Measurements from ENCODE around the gene THRA.

The THRA gene

DNA sequence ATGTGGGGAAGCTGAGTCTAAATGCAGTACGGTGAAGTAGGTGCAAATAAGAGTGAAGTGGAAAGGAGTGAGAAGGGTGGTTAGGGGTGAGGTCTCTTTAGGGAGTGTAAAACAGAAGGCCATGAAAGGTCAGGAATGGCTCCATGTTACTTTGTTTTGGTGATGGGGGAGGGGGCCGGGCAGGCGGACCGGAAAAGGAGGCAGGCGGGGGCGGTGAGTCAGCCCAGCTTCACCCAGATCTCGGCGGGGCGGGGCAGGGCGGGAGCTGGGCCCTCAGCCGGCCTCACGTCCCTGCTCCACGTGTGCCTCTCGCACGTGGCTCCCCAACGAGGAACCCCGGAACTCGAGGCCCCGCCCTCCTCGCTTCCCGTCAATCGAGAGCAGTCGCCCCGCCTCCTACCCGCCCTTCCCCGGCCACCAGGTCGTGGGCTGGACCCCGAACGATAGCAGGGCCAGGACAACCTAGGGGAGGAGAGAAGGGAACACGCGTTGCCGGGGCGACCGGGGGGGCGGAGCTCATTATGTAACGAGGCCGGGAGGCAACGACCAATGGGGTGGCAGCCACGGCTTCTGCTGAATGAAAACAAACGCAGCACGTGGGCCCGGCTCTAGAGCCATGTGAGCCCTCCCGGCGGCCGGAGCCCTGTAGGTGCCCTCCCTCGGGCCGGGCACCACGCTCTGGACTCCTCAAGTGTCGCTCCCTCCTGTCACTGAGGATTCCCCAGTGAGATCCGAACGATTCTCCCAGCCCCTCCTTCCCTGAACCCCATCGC, 36.3 kb downstream of the THRA start:
- DNase-seq (ENCODE audit: low spot score) = peak; percentile 96

DNA sequence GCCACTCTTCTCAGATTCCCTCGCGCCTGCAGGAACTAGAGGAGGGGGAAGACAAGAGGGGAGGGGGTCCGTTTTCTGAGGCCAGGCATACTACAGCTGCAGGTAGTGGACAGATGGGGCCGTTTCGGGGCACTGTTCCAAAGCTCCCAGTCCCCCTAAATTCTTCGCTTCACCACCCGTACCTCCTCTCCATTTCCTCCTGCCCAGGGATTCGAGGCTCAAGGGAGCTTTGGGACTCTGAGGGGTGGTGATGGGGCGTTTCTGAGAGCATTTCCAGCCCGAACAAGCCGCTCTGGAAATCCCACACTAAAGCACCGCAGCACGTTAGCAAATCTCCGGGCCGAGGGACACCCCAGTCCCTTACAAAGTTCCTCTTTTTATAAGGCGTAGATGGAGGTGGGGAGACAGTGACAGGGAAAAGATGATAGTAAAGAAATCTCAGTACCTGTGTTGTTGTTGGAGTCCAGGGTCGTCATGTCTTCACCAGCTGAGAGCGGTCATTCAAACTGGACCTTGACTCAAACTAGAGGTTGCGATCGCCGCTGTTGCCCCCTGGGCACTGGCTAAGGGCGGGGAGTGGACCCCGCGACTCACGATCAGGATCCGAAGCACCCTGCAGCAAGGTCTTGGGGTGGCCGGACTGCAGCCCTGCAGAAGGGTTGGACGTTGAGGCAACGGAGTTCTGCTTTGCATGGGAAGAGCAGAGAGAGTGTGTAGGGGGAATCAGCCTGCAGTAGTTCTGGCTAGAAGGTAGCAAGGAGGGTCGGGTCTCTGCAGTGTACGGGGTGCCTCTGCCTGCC, 37.1 kb downstream of the THRA start:
- no peak for DNase-seq (ENCODE audit: low spot score)

DNA sequence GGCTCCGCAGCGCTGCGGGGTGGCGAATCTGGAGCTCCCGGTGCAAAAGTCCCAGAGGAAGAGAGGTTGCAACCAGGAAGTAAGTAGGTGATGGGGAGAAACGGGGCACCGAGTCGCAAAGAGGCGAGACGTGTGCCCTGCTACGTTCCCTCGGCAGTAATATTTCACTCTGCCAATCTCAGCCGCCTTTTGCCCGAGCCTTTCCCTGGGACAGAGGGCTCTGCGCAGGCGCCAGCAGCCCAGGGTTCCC, 37.6 kb downstream of the THRA start, which contains the start of gene NR1D1:
TSS of gene NR1D1 (minus strand) at position 171 of the 250 bp plus-strand sequence. CDS start 495 bp downstream, outside the sequence.
- no peak for DNase-seq (ENCODE audit: low spot score)

DNA sequence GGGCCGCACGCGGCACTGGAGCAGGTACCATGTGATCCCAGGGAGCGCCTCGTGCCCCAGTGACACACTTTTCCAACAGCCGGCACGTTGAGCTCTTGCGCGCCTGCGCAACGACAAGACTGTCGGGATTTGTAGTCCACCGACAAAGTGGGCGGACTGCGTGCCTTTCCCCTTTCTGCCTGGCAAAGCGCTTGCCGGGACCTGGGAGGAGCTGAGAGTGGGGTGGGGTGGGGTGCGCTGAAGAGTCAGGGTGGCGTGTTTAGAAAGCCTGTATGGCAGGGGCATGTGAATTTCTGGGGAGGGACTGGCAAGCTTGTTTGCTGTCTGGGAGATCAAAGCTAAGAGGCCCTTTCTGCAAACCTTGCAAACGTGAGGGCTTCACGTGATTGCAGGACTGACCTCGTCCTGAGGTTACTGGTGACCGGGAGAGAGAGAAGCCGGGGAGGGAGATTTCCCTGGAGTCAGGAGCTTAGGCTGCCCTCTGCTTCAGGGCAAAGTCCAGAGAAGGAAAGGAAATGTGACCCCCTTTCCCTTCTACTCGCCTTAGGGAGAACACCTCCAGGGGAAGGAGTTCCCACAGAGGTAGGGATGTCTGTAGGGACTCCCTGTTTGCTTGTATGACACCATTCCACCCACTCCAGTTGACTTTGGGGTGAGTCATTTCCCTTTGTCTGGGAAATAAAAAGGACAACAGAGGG, 38.1 kb downstream of the THRA start:
- DNase-seq (ENCODE audit: low spot score) = peak; percentile 98

DNA sequence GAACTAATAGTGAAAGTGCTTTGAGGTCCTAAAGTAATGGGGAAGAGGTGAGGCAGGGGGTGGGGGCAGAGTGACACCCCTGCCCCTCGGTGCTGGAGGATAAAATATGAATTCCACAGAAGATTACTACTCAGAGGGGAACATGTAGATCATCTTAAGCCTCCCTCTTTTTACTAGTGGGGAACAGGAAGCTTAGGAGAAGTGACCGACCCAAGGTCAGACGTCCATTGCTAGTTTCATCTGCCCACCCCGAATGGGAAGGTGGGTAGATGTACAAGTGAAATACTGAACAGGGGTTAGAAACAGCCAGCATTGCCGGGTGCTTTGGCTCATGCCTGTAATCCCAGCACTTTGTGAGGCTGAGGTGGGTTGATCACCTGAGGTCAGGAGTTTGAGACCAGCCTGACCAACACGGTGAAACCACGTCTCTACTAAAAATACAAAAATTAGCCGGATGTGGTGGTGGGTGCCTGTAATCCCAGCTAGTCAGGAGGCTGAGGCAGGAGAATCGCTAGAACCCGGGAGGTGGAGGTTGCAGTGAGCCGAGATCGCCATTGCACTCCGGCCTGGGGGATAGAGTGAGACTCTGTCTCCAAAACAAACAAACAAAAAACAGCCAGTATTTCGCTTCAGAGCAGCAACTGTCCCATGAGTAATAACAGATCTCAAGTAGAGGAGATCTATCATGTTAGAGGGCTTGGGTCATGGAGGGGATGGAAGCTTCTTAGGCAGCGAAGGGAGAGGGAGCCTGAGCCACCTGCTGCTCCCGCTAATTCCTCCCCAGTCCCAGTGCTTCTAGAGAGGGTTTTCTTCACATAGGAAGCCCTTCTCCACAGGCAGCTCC, 38.8 kb downstream of the THRA start:
- DNase-seq (ENCODE audit: low spot score) = no peak

DNA sequence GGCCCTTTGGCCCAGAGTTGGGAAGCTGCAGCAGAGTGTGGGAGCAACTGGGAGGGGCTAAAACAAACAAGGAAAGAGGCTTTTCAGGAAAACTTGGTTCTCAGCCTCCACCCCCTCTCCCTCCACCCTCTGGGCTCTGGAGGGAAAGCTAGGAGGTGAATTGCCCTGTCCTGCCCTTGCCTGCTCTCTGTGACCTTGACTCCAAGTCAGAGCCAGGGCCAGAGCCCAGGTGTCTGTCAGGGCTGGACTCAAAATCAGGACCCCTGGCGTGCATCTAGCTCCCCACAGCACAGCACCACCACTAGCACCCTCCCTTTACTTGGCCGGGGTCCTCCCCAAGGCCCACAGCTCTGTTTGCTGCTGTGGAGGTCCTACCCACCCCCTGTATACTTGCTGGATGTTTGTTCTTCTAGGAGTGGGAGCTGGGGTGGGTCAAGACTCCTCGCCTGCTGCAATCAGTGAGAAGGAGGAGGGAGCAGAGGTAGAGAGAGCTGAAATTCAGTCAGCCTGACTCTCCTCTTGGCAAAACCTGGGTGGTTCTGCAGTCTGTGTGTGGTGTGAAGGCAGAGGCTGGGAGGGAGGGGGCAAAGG, 40.4 kb downstream of the THRA start:
- no peak for DNase-seq (ENCODE audit: low spot score)

DNA sequence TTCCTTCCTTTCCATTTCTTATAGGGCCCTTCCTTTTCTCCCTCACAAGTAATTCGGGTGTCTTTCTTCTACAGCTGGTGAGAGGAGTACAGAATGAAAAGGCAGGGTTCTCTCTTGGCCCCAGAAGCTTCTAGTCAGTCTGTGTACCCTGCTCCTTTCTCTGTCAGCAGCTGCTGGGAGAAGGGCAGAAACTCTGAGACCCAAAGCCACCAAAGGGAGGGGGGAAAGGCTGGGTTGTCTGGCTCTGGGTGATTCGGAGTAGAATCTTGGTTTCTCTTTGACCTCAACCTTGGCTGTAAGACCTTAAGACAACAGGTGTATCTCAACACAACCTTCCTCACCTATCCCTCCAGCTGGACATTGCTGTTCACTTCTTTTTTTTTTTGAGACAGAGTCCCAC, 40.9 kb downstream of the THRA start:
- DNase-seq (ENCODE audit: low spot score) = no peak

DNA sequence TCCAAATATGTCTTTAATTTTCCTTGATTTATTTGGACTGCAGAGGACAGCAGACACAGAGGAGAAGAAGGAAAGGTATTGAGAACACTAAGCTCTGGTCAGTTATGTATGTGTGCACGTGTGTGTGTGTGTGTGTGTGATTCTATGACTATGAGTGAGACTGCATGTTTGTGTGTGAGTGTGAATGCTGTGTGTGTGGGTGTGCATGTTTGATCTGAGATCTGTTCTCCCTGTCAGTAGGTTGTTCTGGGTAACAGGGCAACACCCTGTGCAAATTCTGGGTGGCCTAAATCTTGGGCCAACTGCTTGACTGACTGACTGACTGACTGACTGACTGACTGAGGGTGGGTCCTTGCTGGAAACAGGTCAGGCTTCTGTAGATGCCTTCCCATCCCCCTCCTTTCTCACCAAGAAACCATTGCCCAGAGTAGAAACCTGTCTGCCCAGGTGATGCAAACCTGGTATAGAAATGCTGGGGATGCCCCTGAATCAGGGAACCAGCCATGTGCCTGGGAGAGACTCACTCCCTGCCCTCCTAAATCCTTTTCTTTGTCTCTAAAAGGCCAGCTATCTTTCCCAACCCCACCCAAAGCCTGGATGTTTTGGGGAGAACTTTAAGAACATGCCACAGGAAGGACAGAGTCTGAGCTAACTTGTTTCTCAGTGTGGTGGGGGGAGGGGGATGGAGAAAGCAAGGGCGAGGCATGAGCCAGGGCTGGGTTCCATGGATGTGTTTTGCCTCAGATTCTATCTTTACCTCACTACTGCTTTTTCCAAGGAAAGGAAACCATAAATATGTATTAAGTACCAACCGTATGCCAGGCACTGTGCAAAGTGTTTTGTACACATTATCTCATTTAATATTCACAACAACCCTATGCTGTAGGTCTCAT, 42.1 kb downstream of the THRA start:
- DNase-seq (ENCODE audit: low spot score) = no peak

DNA sequence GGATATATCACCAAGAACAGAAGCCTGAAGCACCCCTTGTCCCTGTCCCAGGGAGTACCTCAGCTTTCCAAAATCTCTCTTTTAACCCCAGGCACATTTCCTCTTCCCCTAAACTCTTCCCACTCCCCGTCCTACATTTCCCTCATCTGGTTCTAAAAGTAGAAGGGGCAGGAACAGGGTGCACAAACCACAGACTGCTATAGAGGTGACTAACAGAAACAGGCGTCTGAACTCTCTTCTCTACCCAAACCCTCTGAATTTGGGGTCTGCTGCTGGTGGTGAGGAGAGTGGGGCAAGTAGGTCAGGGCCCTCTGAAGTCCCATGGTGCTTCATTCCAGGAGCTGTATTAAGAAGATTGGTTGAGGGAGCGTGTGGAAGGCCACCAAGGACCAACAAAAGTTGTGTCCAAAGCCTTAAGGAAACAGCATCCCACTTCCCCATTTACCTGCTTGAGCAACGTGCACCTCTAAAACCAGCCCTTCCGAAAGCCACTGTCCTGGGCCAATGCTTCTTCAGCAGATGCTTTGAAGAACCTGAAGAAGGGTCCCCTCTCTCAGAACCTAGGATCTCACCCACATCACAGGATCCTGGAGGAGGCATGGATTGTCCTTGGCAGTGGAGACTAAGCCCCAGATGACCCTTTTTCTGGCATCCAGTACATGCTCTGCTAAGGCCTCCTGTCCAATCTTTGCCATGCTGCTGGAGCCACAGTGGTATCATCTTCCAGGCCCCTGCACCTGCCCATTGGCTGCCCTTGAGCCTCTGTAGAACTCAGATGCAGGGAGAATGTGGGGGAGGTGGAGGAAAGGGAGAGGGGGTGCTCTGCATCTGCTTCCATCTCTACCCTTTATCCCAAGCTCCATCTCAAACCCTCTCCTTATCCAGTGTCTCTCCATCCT, 43.3 kb downstream of the THRA start:
- DNase-seq (ENCODE audit: low spot score) = peak; percentile 38

DNA sequence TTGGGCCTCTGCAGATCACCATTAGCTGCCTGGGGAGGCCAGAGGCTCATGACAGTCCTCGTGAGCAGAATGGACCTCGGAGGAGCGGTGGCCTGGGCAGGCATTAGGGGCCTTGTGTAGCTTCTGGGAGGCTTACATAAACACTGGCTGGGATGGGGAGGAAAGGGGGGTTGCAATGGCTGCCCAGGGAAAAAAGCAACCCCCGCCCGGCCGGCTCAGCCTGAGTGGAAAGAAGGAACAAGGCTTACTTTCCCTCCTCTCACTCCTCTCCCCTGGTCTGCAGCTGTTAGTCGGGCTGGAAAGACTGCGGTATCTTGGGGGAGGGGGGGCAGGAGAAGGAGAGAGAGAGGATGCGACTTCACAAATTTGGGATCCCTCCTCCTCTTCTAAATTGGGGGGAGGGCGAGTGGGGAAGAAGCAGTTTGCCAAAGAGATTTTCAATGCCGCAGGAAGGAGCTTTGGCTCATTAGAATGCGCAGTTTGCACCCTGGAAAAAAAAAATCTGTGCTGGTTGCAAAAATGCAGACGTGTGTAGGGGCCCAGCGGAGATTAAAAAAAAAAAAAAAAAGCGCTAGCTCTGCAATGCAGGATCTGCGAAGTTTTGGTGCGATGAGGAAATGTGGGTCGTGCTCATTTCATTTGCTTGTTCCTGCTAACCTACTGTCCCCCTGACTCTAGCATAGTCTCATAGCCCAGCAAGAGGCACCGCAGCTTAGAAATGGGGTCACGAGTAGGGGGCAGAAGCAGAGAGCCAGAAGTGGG, 44.2 kb downstream of the THRA start:
- DNase-seq (ENCODE audit: low spot score) = no peak

DNA sequence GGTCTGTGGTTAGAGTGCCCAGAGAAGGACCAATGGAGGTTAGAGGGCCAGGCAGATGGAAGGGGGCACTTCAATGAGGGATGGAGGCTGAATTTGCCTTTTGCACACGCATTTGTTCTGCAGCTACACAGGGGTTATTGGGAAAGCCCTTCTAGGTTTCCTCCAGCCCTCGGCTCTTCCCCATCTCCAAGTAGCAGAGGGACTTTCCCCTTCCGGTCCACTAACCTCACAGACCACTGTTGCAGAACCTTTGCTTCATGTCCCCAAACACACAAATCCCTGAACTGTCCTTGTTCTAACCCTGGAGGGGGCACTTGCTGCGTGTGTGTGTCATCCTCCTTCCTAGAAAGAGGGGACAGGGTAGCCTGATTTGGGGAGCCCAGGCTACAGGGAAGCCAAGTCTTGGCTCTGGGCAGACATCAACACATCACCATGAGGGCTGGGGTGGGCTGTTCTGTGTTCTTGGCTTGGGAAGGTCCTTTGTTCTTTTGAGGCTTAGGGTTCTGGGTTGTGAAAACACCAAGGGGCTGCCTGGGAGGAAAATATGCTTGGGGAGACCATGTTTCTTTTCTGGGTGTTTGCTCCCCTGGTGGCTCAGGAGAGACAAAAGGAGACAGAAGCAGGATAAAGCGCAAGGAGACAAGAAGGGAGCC, 44.9 kb downstream of the THRA start:
- DNase-seq (ENCODE audit: low spot score) = peak; percentile 36

DNA sequence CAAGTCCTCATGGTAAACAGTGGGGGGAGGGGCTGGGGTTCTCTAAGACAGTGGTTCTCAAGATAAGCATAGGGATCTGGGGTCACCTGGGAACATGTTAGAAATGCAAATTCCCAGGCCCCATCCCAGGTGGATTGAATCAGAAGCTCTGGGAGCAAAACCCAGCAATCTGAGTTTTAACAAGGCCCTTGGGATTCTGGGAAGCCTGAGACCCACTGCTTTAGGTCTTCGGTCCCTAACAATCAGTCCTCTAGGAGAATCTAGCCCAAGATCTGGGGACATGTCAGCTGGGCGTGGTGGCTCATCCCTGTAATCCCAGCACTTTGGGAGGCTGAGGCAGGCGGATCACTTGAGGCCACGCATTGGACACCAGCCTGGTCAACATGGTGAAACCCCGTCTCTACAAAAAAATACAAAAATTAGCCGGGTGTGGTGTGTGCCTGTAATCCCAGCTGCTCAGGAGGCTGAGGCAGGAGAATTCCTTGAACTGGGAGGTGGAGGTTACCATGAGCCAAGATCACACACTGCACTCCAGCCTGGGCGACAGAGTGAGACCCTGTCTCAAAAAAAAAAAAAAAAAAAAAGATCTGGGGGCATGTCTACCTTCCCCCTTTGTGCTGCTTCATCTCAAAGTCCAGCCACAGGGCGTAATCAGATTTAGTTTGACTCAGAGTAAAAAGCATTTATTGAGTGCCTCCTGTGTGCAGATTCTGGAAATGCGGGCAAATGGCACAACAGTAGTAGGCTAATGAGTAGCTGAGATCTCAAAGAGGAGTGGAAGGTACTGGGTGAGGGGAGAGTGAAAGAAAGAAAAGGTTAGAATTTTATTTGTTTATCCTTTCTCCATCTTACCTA, 46.4 kb downstream of the THRA start:
- DNase-seq (ENCODE audit: low spot score) = peak; percentile 47

DNA sequence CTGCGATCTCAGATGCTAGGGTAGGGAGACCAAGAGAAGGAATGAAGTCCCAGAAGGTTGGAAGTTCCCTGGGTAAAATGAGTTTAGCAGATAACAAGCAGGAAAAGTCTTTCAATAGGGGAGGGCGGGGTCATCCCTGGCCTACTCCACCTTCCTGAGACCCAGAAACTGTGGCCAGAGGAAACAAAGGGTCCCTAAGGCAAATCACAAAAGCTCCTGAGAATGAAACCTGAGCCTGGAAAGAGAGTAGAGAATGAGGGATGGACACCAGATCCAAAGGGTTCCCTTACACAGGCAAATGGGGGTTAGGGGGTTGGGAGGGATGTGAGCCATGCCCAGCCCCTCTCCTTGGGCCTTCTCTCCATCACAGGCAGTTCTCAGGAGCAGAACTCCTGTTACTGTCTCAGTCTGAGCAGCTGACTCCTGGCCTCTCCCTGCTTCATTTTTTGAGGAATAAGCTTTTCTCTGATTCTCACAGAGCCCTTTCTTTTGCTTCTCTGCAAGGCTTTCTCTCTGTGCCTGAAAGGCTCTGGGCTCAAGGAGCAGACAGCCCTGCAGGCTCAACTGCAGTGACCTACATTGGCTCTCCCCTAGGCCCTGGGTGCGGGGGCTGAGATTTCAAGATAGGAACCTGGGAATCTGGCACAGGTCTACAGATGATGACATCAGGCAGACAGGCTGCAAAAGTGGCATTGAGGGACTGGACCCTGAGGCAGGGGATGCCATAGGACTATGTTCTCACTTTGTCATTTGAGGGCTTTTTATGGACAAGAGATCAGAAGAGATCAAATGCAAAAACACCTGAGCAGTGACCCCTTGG, 47.5 kb downstream of the THRA start:
- peak; percentile 89 for DNase-seq (ENCODE audit: low spot score)

DNA sequence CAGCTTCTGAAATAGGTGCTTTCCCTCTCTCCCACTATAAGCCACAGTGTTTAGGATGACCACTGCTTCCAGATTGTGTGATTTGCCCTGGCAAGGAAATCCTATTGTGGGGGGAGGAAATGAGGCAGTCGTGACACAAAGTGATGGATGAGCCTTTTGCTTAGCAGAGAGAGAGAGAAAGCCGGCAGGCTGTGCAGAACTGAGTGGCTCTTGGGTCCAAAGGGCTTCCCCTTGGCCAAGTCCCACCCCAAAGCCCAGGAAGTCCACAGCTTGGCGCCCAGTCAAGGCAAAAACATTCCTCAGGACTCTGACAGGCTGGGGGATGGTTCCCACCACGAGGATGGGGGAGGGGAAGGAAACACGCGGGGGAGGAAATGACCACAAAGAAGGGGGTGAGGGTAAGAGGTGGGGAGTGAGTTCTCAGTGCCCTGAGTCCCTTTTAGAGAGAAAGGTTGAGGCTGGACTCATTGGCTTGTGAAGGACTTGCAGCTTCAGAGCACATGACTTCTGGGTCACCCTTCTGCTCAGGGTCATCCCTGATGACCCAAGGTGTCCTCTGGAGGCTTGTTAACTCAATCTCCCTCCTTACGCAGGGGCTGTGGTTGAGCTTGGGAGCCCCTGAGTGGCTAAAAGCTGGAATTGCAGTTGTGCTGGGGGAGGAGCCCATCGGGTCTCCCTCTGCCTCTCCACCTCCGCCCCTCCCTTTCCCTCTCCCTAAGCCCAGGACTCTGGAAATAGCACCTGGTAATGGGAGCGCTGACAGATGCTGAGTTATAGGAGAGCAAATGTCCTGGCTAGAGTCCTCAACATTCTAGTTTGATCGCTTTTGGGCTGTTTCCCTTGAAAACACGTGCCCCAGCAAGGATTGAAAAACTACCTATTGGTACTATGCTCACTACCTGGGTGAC, 48.7 kb downstream of the THRA start:
- DNase-seq (ENCODE audit: low spot score) = peak; percentile 95

DNA sequence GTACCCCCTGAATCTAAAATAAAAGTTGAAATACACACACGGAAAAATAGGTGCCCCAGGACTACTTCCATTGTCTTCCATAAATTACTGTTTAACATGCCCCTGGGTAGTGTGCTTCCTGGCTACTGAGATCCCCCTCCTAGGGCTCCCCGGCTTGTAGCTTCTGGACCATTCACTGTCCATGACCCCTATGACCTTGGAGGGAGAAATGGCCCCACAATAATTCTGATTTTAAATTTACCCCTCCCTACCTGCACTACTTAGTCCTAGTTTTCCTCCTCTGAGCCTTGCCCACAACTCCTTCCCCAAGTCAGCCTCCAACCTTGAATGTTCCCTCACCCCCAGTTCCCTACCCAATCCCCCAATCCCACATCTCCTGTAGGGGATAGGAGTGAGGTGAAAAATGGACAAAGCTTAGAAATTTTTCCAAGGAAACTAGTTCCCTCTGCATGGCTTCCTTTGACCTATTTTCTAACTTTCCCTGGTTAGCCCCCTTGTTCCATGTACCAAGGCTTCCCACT, 49.5 kb downstream of the THRA start:
- DNase-seq (ENCODE audit: low spot score) = no peak
